ENCODE measurements around the gene TSBP1.
"Not testable (repeated sequence)": the region's sequence is repeated elsewhere in the genome, so short reads cannot be mapped to it uniquely, and the experiment has no call there.

The TSBP1 gene

GRCh38 chr6:32288426-32288825, 83.3 kb downstream of the TSBP1 start:
- DNase-seq (ENCODE audit: low spot score) = no peak

DNA sequence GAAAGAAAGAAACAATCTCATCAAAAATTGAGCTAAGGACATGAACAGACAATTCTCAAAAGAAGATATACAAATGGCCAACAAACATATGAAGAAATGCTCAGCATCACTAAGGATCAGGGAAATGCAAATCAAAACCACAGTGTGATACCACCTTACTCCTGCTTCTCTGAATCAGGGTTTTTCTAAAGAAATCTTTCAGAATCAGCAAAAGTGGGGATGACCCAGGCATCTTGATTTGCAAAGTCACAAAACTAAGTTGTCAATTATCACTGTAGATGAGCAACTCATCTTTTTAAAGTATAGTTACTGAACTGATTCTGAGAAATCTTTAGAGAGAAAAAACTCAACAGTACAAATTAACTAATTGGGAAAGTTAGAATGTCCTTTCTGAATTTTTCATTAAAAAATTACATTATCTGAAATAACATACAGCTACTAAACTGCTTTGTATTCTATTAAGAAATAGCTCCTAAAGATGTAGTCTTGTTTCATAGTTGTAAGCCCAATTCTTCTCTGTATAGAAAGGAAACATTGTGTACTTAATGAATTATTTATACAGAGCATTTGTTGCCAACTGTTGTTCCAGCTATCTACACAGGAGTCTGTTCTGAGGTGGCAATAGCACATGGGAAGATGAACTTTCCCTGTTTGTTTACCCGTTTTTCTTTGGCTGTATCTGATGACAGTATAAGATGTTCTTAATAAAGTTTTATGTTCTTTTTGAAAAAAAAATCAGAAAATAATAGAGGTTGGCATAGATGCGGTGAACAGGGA, 97.7 kb downstream of the TSBP1 start:
- not testable (repeated sequence) for DNase-seq (ENCODE audit: low spot score)

GRCh38 chr6:32271429-32271828, 100.3 kb downstream of the TSBP1 start:
- DNase-seq (ENCODE audit: low spot score) = no peak

DNA sequence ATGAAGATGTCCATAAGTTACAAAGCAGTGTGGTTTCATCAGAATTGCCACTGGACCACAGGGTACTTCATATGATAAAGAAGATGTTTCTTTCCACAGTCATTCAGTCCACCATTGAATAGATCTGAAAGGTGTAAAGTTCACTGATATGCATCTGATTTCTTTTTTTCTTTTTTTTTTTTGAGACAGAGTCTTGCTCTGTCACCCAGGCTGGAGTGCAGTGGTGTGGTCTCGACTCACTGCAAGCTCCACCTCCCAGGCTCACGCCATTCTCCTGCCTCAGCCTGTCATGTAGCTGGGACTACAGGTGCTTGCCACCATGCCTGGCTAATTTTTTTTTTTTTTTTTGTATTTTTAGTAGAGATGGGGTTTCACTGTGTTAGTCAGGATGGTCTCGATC, 103.2 kb downstream of the TSBP1 start:
- DNase-seq (ENCODE audit: low spot score) = not testable (repeated sequence)

DNA sequence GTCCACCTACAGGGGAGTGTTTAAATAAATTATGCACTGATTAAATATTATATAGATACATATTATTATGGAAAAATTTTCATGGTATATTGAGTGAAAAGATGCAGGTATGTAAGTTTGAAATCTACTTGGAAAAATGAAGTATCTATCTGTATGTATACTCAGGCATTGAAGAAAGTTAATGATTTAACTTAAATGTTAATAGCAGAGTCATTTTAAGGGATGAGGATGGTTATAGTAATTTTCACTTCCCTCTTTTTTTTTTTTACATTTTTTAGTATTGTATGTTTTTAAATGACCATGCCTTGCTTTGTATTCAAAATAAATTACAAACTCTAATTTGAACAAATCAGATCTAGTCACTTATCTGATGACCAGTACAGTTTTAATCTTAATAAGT, 104.7 kb downstream of the TSBP1 start:
- DNase-seq (ENCODE audit: low spot score) = no peak

DNA sequence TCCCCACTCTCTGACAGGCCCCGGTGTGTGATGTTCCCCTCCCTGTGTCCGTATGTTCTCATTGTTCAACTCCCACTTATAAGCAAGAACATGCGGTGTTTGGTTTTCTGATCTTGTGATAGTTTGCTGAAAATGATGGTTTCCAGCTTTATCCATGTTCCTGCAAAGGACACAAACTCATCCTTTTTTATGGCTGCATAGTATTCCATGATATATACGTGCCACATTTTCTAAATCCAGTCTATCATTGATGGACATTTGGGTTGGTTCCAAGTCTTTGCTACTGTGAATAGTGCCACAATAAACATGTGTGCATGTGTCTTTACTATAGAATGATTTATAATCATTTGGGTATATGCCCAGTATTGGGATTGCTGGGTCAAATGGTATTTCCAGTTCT, 114.4 kb downstream of the TSBP1 start:
- DNase-seq (ENCODE audit: low spot score) = not testable (repeated sequence)

DNA sequence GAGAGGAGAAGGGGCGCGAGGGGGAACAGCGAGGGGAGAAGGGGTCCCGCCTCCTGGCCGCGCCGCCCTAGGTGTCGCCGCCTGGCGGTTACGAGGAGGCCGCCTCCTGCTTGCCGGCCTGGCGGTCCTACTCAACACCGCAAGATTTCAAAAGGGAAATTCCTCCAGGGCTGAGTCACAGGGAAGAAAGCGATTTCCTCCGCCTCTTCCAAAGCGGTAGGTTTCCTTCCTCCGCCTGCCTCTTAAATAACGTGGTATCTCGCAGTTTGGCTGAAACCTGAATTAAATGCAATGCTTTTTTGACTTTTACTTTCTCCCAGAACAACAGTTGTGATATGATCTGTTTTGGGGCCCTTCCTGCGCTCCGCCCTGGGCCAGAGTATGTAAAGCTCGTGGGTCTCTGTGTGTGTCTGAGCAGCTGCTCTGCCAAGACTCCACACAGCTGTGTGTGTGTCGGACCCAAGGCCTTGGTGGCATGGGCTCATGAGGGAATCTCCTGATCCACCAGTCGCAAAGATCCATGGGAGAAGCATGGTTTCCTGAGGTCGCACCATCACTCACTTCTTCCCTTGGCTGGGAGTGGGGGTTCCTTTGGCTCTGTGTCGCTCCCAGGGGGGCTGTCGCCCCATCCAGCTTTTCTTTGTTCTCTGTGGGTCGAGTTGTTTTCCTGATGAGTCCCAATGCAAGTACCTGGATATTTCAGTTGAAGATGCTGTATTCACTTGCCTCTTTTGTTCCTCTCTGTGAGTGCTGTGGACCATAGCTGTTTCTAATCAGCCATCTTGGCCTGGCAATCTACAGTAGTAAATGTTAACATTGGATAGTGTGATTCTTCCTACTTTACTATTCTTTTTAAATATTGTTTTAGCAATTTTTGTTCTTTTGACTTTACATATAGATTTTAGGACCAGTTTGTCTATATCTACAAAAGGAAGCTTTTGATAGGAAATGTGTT, 116.2 kb downstream of the TSBP1 start:
- peak; percentile 86 for DNase-seq (ENCODE audit: low spot score)

DNA sequence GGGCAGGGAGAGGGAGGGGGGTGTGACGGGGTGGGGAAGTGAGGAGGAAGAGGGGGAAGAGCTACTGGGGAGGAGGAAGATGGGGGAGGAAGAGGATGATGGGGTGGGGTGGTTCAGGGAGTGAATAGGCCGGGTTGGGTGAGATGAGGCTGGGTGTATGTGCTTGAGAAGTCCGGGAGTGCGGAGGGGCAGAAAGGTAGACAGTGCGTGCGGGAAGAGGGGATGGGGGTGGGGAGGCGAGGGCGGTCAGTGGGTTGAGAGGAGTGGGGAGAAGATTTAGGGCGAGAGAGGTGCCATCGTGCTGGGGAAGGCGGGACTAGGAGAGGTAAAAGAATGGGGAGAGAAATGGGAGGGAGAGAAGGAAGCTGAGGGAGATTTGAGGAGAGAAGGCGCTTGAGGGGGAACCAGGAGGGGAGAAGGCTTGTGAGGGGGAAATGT, 116.9 kb downstream of the TSBP1 start:
- peak; percentile 56 for DNase-seq (ENCODE audit: low spot score)

GRCh38 chr6:32252331-32253009, 119.2 kb downstream of the TSBP1 start:
- no peak for DNase-seq (ENCODE audit: low spot score)

GRCh38 chr6:32249262-32249661, 122.4 kb downstream of the TSBP1 start:
- DNase-seq (ENCODE audit: low spot score) = no peak

GRCh38 chr6:32247401-32247800, 124.3 kb downstream of the TSBP1 start:
- DNase-seq (ENCODE audit: low spot score) = no peak

- DNase-seq (ENCODE audit: low spot score) = peak; percentile 94
Observed at GRCh38 chr6:32244946-32245398, 126.7 kb downstream of the TSBP1 start.

- no peak for DNase-seq (ENCODE audit: low spot score)
Observed at GRCh38 chr6:32244270-32244669, 127.4 kb downstream of the TSBP1 start.
